HG03039 (cell line): Measurements from ENCODE around the gene PCDHGA3.
"Not testable (repeated sequence)": the region's sequence is repeated elsewhere in the genome, so short reads cannot be mapped to it uniquely, and the experiment has no call there.

Source experiments
- ATAC-seq: cut with Tn5 transposase; IDR thresholded peaks from one replicate; pipeline ENCODE4 v1.9.1; 2021; ENCODE audit warnings: mild to moderate bottlenecking, moderate library complexity; ENCODE audit not compliant: unreplicated experiment

The PCDHGA3 gene

DNA sequence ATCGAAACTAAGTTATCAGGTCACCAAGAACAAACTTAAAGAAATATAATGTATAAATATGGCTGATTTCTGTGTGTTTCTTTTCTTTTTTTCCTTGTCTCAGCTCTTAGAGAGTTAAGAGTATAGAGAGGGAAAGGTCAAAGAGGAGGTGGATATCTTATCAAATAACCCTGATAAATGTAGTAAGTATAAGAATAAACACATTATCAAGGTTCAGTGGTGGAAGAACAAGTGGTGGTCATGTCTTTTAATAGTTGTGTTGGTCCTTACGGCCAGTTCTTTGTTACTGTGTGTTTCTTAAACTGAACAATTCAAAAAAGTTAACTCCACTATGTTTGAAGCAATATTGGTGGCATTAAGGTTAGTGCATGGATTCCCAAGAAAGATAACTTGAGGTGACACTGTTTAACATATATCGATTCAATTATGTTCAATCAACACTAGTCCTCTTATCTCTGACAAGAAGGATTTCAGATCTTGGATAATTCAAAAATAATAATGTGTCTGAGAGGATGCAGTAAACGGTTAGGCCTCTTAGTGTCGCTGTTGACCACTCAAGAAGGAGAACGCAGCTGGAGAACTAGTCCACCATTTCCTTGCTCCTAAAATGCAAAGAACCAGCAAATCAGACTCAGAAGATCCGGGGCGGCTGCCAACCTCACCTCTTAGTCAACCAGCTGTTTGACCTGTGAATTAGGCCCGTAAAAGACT is at the start of gene PCDHGA3:
TSS of gene PCDHGA3 (plus strand) at position 588 of the 711 bp plus-strand sequence. CDS start 205 bp downstream, outside the sequence.
- ATAC-seq: no peak

DNA sequence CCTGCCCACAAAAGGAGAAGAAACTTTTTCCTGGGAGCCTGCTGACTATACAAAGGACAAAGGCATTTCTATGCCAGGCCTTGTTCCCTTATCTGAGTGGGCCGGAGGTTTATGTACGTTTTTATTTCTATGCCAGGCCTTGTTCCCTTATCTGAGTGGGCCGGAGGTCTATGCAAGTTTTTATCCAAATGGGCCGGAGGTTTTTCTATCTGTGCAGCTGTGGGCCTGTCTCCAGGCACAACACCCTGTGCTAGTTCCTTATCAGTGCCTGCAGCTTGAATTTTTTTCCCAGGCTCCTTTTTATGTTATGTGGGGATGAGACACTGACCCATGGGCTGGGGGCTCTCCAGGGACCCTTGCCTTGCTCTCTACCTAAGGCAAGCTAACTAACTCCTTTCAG is 45.3 kb upstream of the PCDHGA3 start:
- ATAC-seq: no peak

DNA sequence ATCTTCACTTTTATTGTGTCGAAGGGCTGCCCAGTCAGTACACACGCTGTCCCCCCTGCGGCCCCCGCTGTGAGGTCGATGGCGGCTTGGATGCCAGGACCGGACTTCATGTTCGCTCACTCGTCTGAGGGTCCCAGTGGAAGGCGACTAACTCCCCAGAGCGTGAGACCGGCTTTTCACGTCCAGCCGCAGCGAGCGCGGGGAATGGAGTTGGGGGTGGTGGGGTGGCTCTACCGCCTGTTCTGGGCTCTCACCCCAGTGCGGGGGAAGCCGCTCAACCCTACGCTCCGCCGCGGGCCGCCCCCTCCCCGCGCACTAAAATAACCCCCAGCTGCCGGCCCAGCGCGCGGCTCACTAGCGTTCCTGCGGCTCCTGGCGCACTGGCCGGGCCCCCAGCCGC is 39.9 kb upstream of the PCDHGA3 start, which contains the start of gene SLC25A2:
TSS of gene SLC25A2 (minus strand) at position 294 of the 400 bp plus-strand sequence. CDS start at position 110, 184 bp downstream.
- no peak for ATAC-seq

DNA sequence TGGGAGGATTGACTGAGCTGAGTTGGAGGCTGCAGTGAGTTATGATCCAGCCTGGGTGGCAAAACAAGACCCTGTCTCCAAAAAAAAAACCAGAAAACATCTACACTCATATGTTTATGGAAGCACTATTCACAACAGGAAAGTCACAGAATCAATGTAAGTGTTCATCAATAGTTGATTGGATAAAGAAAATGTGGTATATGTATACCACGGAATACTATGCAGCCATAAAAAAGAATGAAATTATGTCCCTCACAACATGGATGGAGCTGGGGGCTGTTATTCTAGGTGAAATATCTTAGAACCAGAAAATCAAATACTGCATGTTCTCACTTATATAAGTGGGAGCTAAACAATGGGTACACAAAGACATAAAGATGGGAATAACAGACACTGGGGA is 37.0 kb upstream of the PCDHGA3 start:
- ATAC-seq: no peak

DNA sequence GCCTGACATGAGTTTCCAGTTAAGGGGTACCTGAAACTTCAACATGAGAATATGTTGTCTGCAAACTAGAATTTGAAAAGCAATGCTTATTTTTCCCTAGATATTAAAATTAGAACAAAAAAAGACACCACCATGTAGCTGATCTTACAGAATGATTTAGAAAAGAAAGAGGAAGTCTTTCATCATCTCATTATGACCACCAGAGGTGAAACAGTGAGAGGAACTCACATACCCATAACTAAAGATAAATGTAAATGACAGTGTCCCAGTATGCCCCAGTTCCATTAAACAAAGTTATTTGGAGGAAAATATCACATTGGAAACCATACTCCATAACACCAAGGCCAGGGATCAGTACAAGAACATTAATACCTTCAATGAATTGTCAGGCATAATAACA is 29.9 kb upstream of the PCDHGA3 start:
- ATAC-seq: no peak

DNA sequence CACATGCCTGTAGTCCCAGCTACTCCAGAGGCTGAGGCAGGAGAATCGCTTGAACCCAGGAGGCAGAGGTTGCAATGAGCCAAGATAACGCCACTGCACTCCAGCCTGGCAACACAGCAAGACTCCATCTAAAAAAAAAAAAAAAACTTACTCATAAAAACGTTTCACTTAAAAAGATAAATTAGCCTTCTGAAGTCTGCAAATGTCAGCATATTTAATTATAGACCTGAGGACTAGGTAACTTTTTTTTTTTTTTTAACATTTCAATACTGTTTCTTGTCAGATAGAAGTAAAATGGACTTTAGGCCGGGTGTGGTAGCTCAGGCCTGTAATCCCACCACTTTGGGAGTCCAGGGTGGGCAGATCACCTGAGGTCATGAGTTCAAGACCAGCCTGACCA is 26.7 kb upstream of the PCDHGA3 start:
- not testable (repeated sequence) for ATAC-seq

DNA sequence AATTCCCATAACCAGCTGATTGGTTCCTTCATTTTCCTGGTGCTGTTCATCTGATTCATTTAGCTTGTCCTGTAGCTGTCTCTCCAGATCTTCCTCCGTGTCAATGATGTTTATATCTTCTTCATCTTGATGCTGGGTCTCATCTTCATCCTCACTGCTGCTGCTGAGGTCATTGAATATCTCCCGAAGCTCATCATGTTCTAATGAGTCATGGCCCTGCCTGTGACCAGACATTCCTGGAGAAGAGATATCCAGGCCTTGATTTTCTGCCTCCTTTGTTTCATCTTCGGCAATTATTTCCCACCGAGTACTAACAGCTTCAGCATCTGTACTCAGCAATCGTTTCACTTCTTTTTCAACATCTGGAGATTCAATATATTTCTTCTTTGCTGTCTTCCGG is 24.4 kb upstream of the PCDHGA3 start:
- no peak for ATAC-seq

DNA sequence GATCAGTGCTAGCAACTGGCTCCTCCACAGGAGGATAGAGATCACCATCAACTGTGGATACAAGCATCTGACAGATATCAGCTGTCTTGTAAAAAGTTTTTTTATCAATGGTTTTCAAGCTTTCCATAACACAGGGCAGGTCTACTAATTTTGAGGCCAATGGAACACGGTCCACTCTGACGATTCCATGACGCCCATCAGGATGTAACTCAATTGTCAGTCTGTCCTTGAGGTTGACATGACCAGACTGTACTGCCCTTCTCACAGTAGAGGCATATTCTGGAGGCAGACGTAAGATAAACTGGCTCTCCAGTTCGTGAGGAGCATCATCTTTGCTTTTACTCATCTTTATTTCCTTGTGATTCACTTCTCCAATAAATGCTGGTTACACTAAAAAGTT is 23.9 kb upstream of the PCDHGA3 start:
- ATAC-seq: no peak

DNA sequence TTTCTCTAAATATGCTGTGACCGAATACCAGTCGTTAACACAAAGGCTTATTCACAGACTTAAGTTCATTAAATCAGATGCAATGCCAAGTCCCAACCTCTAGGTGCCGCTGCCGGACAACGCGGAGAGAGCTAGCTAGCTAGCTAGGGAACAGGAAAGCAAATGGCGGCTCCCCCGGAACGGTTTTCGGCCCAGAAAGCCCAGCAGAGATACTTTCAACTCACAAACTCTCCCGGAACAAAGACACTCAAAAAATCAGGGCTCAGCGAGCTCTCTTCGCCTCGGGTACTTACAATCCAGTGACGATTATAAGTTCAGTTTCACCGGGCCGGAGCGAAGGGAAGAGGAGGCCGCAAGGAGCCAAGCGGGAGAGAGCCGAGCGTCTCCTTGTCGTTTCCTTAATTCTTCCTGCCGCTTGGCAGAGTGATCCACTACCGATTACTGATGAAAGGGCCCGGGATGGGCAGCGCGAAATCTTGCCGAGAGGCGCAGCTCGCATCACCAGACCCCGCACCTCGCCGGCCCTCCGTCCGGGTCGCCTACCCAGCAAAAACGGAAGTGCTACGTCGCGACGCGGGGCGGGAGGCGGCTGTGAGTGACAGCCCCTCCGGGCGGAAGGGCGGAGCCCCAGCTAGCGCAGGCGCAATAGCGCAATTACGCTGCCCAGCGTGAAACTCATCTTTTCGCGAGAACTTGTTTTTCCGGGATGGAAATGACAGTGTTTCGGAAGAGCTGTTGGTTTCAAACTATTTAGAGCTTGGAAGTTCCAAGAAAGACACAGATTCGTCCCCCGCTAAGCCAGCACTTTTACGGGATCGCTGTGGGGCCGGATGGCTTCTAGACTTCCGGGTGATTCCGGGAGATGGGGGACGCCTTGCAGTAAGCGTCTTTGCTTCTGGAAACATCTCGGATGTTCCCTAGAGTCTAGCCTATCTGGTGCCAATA is 23.1 kb upstream of the PCDHGA3 start, which contains the start of gene TAF7:
TSS of gene TAF7 (minus strand) at position 560 of the 945 bp plus-strand sequence. CDS start 740 bp downstream, outside the sequence.
- ATAC-seq: peak; percentile 91

DNA sequence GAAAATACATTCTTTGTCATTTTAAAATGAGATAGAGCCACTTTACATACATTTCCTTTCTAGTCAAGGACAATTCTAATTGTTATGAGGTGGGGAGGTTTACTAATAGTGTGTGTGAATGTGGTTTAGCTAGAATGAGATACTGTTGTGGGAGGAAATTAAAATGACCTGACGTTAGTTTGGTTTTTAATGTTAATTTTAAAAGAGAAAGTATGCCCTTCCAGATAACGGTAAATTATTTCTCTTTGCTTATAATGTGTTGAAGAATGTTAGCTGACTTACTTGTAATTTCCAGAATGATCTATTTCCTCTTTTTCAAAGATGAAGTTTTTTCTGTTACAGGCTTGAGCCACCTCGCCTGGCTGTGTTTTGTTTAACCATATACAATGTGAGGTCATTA is 21.4 kb upstream of the PCDHGA3 start:
- no peak for ATAC-seq

DNA sequence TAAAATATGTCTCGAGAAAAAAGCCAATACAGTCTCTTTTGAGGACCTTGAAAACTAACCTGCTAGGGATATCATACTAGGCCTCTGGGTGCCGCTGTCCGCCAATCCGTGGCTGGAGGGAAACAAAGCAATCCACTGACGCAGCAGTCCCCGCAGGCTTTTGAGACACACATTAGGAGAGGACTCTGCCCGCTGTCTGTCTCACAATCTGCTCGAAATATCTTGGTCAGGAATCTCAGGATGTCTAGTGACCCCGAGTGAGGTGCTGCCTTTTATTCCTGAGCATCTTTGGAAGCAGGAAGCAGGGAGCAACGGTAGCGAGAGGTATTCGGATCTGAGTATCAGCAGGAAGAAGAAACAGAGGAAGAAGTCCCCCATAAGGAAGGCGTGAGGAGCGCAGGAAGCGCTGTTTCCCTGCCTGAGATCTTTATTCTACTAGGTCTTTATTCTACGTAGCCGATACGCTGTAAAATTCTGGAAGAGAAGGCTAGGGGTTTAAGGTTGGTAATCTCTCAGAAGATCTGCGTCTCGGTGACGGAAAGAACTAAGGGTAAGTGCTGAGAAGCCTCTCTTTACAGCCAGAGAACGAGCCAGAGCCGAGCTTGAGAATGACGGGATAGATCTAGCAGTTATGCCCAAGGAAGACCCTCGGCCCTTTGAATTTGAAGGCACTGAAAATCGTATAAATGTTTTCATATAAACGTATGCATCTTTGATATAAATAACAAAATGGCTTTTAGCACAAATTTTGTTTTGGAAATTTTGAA is 17.4 kb upstream of the PCDHGA3 start:
- peak; percentile 88 for ATAC-seq

DNA sequence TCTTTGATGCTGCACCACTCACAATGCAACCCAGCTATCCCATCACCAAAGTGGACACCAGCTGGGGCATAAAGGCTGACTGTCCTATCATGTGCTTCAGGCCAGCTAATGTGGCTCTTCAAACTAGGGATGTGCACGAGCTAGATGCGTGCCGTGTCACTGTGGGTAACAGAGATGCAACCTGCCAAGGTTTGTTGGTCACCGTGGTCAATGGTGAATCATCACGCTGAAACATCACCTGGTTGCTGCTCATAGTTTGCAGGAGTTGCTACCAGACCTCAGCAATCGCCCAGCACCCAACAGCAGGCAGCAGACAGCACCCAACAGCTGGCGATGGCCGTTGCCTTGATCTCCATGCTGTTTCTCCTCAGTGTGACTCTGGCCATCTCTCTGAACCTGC is 15.4 kb upstream of the PCDHGA3 start:
- ATAC-seq: no peak

DNA sequence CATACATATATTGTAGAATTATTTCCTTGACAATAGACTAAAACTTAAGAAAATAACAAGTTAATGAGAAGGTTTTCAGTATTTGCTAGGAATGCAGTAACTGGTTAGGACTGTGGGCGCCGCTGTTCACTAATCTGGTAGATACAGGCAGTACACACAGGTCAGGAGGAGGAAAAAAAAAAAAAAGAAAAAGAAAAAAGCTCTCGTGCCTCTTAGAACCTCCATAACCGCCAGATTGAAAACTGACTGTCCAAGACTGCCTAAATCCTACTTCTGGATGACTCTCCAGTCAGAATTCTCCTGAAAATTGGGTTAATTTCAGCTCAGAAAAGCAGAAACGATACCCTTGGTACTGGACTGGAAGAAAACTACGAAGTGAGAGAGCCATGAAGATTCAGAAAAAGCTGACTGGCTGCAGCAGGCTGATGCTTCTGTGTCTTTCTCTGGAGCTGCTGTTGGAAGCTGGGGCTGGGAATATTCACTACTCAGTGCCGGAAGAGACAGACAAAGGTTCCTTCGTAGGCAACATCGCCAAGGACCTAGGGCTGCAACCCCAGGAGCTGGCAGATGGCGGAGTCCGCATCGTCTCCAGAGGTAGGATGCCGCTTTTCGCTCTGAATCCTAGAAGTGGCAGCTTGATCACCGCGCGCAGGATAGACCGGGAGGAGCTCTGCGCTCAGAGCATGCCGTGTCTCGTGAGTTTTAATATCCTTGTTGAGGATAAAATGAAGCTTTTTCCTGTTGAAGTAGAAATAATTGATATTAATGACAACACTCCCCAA is 13.1 kb upstream of the PCDHGA3 start, which contains the start of gene PCDHGA1:
TSS of gene PCDHGA1 (plus strand) at position 216 of the 782 bp plus-strand sequence.
- no peak for ATAC-seq

DNA sequence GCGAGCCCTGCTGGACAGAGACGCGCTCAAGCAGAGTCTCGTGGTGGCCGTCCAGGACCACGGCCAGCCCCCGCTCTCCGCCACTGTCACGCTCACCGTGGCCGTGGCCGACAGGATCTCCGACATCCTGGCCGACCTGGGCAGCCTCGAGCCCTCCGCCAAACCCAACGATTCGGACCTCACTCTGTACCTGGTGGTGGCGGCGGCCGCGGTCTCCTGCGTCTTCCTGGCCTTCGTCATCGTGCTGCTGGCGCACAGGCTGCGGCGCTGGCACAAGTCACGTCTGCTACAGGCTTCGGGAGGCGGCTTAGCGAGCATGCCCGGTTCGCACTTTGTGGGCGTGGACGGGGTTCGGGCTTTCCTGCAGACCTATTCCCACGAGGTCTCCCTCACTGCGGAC is 11.1 kb upstream of the PCDHGA3 start:
- ATAC-seq: not testable (repeated sequence)

DNA sequence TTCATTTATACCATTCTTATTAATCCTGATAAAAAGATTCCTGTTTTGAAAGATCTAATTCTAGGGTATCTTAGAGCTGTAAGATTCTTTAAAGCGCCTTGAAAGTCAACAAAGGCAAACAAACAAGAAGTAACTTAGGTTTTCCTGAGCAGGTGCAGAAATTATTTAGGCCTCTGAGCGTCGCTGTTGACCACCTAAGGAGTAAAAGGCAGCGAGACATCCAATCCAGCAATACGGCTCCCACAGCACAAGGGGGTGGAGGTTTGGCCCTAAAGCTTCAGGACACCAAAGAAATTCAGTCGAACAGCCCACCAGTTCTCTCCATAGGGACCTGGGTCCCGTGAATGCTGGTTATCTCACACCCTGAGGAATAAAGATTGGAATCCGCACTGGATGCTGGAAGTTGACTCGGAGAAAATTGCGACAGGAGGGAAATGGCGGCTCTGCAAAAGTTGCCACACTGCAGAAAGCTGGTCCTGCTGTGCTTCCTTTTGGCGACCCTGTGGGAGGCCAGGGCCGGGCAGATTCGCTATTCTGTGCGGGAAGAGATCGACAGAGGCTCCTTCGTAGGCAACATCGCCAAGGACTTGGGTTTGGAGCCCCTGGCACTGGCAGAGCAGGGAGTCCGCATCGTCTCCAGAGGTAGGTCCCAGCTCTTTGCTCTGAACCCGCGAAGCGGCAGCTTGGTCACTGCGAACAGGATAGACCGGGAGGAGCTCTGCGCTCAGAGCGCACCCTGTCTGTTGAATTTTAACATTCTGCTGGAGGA is 4.9 kb upstream of the PCDHGA3 start, which contains the start of gene PCDHGA2:
TSS of gene PCDHGA2 (plus strand) at position 223 of the 769 bp plus-strand sequence.
- no peak for ATAC-seq

DNA sequence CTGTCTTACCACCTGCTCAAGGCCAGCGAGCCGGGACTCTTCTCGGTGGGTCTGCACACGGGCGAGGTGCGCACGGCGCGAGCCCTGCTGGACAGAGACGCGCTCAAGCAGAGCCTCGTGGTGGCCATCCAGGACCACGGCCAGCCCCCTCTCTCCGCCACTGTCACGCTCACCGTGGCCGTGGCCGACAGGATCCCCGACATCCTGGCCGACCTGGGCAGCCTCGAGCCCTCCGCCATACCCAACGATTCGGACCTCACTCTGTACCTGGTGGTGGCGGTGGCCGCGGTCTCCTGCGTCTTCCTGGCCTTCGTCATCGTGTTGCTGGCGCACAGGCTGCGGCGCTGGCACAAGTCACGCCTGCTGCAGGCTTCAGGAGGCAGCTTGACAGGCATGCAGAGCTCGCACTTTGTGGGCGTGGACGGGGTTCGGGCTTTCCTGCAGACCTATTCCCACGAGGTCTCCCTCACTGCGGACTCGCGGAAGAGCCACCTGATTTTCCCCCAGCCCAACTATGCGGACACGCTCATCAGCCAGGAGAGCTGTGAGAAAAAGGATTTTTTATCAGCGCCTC is 2.8 kb upstream of the PCDHGA3 start:
- not testable (repeated sequence) for ATAC-seq

DNA sequence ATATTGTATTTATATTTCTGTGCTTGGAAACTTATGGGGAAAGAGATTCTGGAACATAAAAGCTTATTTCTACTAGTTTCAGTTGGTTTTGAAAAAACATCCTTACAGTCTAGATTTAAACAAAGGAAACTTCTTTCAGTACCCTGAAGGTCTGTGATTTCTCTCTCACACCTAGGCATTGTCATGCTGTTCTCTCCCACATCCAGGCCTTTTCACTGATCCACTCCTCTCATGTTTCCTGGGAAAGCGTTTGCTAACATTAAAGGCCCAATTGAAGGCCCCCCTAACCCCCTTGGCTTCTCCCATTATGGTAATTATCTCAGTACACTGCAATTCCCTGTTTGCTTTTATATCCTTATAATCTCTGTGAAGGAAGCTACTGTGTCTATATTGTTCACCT is 856 bp upstream of the PCDHGA3 start:
- no peak for ATAC-seq

DNA sequence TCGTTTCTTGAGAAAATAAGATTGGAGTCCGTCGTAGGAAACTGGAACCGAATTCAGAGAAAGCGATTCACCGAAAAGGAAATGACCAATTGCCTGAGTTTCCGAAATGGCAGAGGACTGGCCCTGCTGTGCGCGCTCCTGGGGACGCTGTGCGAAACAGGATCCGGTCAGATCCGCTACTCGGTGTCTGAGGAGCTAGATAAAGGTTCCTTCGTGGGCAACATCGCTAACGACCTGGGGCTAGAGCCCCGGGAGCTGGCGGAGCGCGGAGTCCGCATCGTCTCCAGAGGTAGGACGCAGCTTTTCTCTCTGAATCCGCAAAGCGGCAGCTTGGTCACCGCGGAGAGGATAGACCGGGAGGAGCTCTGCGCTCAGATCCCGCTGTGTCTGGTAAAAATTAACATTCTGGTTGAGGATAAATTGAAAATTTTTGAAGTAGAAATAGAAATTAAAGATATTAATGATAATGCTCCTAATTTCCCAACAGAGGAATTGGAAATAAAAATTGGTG is 379 bp downstream of the PCDHGA3 start:
- ATAC-seq: no peak

DNA sequence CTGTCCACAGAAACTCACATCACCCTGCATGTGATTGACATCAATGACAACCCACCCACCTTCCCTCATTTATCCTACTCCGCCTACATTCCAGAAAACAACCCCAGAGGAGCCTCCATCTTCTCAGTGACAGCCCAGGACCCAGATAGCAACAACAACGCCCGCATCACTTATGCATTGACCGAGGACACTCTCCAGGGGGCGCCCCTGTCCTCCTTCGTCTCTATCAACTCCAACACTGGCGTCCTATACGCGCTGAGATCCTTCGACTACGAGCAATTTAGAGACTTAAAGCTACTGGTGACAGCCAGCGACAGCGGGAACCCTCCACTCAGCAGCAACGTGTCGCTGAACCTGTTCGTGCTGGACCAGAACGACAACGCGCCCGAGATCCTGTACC is 1.7 kb downstream of the PCDHGA3 start:
- ATAC-seq: no peak
